Esophagus squamous epithelium (tissue), 5 donors: ENCODE data around the gene MYO1F. TPM values are rescaled to one million over a fixed set of nuclear protein-coding genes. Genes with fewer than 3 reads are reported as not detected.
"Not testable (repeated sequence)": the region's sequence is repeated elsewhere in the genome, so short reads cannot be mapped to it uniquely, and the experiment has no call there.

Experiments
- DNase-seq: peaks from one replicate; lab custom pipeline; 2025; lab: John Stamatoyannopoulos, UW
- H3K27ac ChIP-seq, 4 donors: fragments of 200-600 bp; sonication (generic); one replicate each; pipeline ENCODE4 v1.5.1; 2016 to 2019; ENCODE audit warnings: mild to moderate bottlenecking in 1 of 4
- H3K27me3 ChIP-seq, 4 donors: fragments of 200-600 bp; sonication (generic); 1 replicate in 3 of 4; 2 replicates in 1 of 4; pipeline versions ENCODE4 v1.5.1 to v1.6.0; 2017 to 2021; ENCODE audit warnings: antibody characterized with exemption in 1 of 4
- H3K36me3 ChIP-seq, 3 donors: fragments of 200-600 bp; sonication (generic); one replicate each; pipeline ENCODE4 v1.5.1; 2016 to 2019
- H3K4me1 ChIP-seq, 3 donors: fragments of 200-600 bp; sonication (generic); one replicate each; pipeline ENCODE4 v1.5.1; 2017 to 2019
- H3K4me3 ChIP-seq, 4 donors: fragments of 200-600 bp; sonication (generic); 1 replicate in 3 of 4; 2 replicates in 1 of 4; pipeline ENCODE4 v1.5.1; 2016 to 2019; ENCODE audit warnings: mild to moderate bottlenecking in 2 of 4, moderate library complexity in 1 of 4
- H3K9me3 ChIP-seq, 3 donors: fragments of 200-600 bp; sonication (generic); one replicate each; pipeline ENCODE4 v1.5.1; 2016 to 2019
- CTCF ChIP-seq, 6 experiments: fragments of 450-650 bp in 4 of 6; fragments of 200-600 bp in 2 of 6; sonication (generic) in 2 of 6; IDR thresholded peaks; one replicate each; pipeline ENCODE4 v1.5.1; 2016 to 2019; ENCODE audit warnings: antibody characterized with exemption in 6 of 6, mild to moderate bottlenecking in 4 of 6, moderate library complexity in 4 of 6
- POLR2A ChIP-seq, 4 donors: fragments of 450-650 bp; IDR thresholded peaks; one replicate each; pipeline ENCODE4 v1.6.1; 2017; ENCODE audit warnings: antibody characterized with exemption in 4 of 4, mild to moderate bottlenecking in 4 of 4, moderate library complexity in 3 of 4
- WGBS, 2 donors: methylation state at CpG; one replicate each; pipeline ENCODE4 v1.1.5; 2018; 5-methylcytosine and 5-hydroxymethylcytosine counted together
- intact Hi-C: fragments of 100-400 bp; cut with DNase I; formaldehyde crosslinking; loops from one replicate; pipeline ENCODE4 v1.15.0; 2022
- total RNA-seq, 4 donors: library from RNA; depleted of rRNA; stranded (reverse); fragments of >200 nt; gene quantifications; one replicate each; pipeline ENCODE4 v1.1.0, GENCODE V29; 2016
- donor health status: DM: yes; HTN: yes; CAD: no.

The MYO1F gene
- total RNA-seq, 4 donors from 2014 or later = 1.6 to 14.3 (median 8.5) TPM

DNA sequence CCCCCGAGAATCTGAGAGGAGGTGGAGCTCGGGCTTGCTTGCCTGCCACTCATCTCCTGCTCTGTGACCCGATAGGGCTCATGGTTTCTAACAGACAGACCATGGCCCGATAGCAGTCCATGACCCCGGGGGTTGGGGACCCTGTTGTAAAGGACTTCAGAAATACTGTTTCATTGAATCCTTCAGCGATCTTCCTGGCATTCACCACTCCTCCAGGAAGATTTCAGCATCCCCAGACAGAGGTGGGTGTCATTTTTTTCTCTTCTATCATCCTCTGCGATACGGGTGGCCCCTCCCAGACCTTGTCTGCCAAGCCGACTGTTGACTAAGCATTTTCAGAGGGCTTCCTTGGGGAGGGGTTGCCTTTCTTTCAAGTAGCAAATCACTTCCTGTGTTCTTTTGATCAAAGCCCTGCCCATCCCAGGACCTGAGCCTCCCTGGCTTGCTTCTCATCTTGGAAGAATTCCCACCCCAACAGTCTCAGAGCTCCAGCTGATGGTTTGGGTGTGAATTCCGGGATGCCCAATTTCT lies 1.7 kb downstream of the MYO1F start:
- peaks cover 9 to 62% (median 9%) of the 10 kb centered on the region in 3 donors for H3K4me1 ChIP-seq
- TF ChIP-seq POLR2A (IDR thresholded peaks at IDR 0.05) (peak in 1 of 4 donors; percentile 21), CTCF (IDR thresholded peaks at IDR 0.05) (no peak)
- no peaks in the 10 kb centered on the region for H3K36me3 ChIP-seq
- H3K27ac ChIP-seq = peak overlapping the region in 1 of 4 donors; percentile 73
- peak overlapping the region; percentile 15 to 60 (median 38) for H3K4me3 ChIP-seq
- 31 to 35% methylated on average over 10 of the region's 10 CpGs for WGBS, 2 donors
- H3K27me3 ChIP-seq = peaks cover 0 to 28% (median 0%) of the 10 kb centered on the region in 4 donors
- intact Hi-C loops = no loop called here
- no peaks in the 10 kb centered on the region for H3K9me3 ChIP-seq
- DNase-seq = no peak

DNA sequence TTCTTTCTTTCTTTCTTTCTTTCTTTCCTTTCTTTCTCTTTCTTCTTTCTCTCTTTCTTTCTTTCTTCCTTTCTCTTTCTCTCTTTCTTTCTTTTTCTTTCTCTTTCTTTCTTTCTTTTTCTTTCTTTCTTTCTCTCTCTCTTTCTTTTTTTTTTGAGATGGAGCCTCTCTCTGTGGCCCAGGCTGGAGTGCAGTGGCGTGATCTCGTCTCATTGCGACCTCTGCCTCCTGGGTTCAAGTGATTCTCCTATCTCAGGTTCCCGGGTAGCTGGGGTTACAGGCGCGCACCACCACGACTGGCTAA lies 2.7 kb downstream of the MYO1F start:
- H3K36me3 ChIP-seq, H3K9me3 ChIP-seq, H3K27ac ChIP-seq, DNase-seq, H3K4me3 ChIP-seq, intact Hi-C loops: not testable (repeated sequence)
- 92 to 95% methylated on average over 4 to 7 of the region's 7 CpGs for WGBS, 2 donors
- Histone ChIP-seq H3K27me3 (peaks cover 0 to 28% (median 0%) of the 10 kb centered on the region in 4 donors), H3K4me1 (peaks cover 6 to 62% (median 9%) of the 10 kb centered on the region in 3 donors)

DNA sequence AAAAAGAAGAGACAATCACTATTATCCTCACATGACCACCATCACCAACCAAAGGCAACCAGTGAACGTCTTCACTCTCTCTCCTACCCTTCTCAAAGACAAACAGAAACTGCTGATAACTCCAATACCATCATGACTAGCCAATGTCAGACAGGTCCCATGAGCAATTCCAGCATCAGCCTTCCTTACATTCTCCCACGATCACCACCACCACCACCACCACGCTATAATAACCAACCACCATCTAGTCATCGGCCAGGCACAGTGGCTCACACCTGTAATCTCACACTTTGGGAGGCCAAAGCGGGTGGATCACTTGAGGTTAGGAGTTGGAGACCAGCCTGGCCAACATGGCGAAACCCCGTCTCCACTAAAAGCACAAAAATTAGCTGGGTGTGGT lies 3.9 kb downstream of the MYO1F start:
- Histone ChIP-seq H3K36me3 (no peaks in the 10 kb centered on the region), H3K9me3 (no peaks in the 10 kb centered on the region), H3K27ac (no peak overlapping the region), H3K4me3 (no peak overlapping the region), H3K4me1 (peaks cover 5 to 62% (median 10%) of the 10 kb centered on the region in 3 donors), H3K27me3 (peaks cover 0 to 22% (median 0%) of the 10 kb centered on the region in 4 donors)
- intact Hi-C loops = no loop called here
- TF ChIP-seq CTCF (IDR thresholded peaks at IDR 0.05) (no peak), POLR2A (IDR thresholded peaks at IDR 0.05) (no peak)
- 78 to 91% methylated on average over 4 to 5 of the region's 7 CpGs for WGBS, 2 donors
- no peak for DNase-seq

DNA sequence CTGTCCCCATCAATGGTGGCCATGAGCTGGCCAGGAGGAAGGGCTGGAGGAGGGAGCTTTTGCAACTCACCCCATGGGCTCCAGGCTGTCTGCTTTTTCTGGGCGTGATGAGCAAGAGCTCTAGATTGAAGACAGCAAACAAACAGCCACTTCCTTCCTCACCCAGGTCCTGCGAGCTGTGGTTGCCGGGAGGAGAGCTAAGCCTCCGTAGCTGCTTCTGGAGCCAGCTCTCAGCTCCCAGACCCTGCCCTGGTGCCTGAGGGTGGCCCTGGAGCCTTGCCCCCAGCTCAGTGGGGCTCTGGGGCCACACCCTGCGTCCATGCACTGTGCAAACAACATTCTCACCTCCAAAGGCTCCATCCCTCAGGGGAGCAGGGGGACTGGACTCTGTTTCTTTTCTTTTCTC lies 6.2 kb downstream of the MYO1F start:
- H3K4me3 ChIP-seq = no peak overlapping the region
- intact Hi-C loops = no loop called here
- H3K9me3 ChIP-seq = no peaks in the 10 kb centered on the region
- 7 to 14% methylated on average over 4 to 5 of the region's 5 CpGs for WGBS, 2 donors
- no peaks in the 10 kb centered on the region for H3K27me3 ChIP-seq
- no peak for DNase-seq
- H3K4me1 ChIP-seq = peaks cover 4 to 52% (median 7%) of the 10 kb centered on the region in 3 donors
- no peaks in the 10 kb centered on the region for H3K36me3 ChIP-seq
- H3K27ac ChIP-seq = peak overlapping the region in 2 of 4 donors; percentile 49 to 51
- no peak for TF ChIP-seq CTCF (IDR thresholded peaks at IDR 0.05)

DNA sequence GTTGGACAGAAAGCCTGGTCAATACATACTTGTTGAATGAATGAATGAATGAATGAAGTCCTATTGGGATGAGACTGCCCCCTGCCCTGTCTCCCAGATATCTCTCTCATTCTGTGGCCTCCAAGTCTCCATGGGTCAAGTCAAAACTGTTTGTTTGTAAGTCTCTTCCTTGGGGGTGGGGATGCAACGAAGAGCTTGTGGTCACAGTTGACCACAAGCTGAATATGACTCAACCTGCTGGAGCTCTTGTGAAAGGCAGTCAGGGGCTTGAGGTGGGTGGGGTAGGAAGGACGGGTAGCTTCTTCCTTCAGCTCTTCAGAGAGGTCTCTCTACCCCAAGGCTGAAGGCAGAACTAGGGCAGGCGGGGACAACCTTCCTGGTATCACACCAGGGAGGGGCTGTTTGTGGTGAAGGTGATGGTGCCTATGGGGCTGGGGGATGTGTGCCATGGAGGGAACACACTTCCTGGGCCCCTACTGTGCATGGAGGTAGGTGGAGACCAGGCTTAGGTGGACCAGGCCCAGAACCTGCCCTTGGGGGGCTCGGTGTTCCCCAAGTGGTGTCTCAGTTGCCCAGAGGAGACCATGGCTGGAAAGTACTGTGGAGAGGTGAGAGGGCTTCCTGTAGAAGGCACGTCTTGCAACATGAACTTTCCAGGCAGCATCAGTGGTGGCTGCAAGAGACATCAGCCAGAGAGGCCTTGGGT lies 8.0 kb downstream of the MYO1F start:
- WGBS, 2 donors = 0 to 69% methylated on average over 1 to 2 of the region's 5 CpGs
- no peak for DNase-seq
- intact Hi-C loops = no loop called here
- TF ChIP-seq CTCF (IDR thresholded peaks at IDR 0.05) (no peak), POLR2A (IDR thresholded peaks at IDR 0.05) (no peak)
- H3K9me3 ChIP-seq = no peaks in the 10 kb centered on the region
- H3K27me3 ChIP-seq = no peaks in the 10 kb centered on the region
- H3K27ac ChIP-seq = peak overlapping the region in 2 of 4 donors; percentile 48 to 80
- no peaks in the 10 kb centered on the region for H3K36me3 ChIP-seq
- peaks cover 0 to 43% (median 4%) of the 10 kb centered on the region in 3 donors for H3K4me1 ChIP-seq
- no peak overlapping the region for H3K4me3 ChIP-seq
